WERI-Rb-1 (cell line): ENCODE results near the gene CPNE5.

ENCODE experiments used
- DNase-seq: peaks from one replicate; pipeline ENCODE4 v3.0.0-alpha.2; 2020
- H3K27ac ChIP-seq: fragments of 250-450 bp; sonication (Bioruptor Pico); 2 replicates; pipeline ENCODE4 v1.5.1; 2020; ENCODE audit warnings: mild to moderate bottlenecking, moderate library complexity
- H3K27me3 ChIP-seq: fragments of 250-450 bp; sonication (Bioruptor Pico); 2 replicates; pipeline ENCODE4 v1.5.1; 2021; ENCODE audit warnings: mild to moderate bottlenecking, low read depth, moderate library complexity; ENCODE audit not compliant: insufficient read depth, severe bottlenecking
- H3K36me3 ChIP-seq: fragments of 250-450 bp; sonication (Bioruptor Pico); 2 replicates; pipeline ENCODE4 v1.5.1; 2020; ENCODE audit warnings: mild to moderate bottlenecking, moderate library complexity
- H3K4me3 ChIP-seq: 2 replicates; pipeline ENCODE4 v1.5.1; 2011; ENCODE audit warnings: low read depth, mild to moderate bottlenecking, control low read depth, low read length
- H3K9me3 ChIP-seq: fragments of 250-450 bp; sonication (Bioruptor Pico); 2 replicates; pipeline ENCODE4 v1.5.1; 2021; ENCODE audit warnings: mild to moderate bottlenecking, moderate library complexity; ENCODE audit not compliant: severe bottlenecking
- TF ChIP-seq, protein P1 (sequence below): IDR thresholded peaks from 2 replicates; pipeline ENCODE4 v1.5.1; 2011; ENCODE audit warnings: low read depth, mild to moderate bottlenecking, control low read depth, inconsistent platforms, low read length

The CPNE5 gene

GRCh38 chr6:36829919-36830544, 9.2 kb downstream of the CPNE5 start:
- Histone ChIP-seq H3K9me3 (peaks cover 14% of the 10 kb centered on the region), H3K27me3 (no peaks in the 10 kb centered on the region), H3K36me3 (no peaks in the 10 kb centered on the region), H3K27ac (no peak overlapping the region), H3K4me3 (no peak overlapping the region)
- DNase-seq: no peak
- TF ChIP-seq, protein P1, sequence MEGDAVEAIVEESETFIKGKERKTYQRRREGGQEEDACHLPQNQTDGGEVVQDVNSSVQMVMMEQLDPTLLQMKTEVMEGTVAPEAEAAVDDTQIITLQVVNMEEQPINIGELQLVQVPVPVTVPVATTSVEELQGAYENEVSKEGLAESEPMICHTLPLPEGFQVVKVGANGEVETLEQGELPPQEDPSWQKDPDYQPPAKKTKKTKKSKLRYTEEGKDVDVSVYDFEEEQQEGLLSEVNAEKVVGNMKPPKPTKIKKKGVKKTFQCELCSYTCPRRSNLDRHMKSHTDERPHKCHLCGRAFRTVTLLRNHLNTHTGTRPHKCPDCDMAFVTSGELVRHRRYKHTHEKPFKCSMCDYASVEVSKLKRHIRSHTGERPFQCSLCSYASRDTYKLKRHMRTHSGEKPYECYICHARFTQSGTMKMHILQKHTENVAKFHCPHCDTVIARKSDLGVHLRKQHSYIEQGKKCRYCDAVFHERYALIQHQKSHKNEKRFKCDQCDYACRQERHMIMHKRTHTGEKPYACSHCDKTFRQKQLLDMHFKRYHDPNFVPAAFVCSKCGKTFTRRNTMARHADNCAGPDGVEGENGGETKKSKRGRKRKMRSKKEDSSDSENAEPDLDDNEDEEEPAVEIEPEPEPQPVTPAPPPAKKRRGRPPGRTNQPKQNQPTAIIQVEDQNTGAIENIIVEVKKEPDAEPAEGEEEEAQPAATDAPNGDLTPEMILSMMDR: no peak

- TF ChIP-seq, protein P1: no peak
- no peaks in the 10 kb centered on the region for H3K27me3 ChIP-seq
- H3K9me3 ChIP-seq: peaks cover 3% of the 10 kb centered on the region
- no peaks in the 10 kb centered on the region for H3K36me3 ChIP-seq
- no peak for DNase-seq
- H3K4me3 ChIP-seq: no peak overlapping the region
- no peak overlapping the region for H3K27ac ChIP-seq
Measured at GRCh38 chr6:36827261-36828079, 11.8 kb downstream of the CPNE5 start.

DNA sequence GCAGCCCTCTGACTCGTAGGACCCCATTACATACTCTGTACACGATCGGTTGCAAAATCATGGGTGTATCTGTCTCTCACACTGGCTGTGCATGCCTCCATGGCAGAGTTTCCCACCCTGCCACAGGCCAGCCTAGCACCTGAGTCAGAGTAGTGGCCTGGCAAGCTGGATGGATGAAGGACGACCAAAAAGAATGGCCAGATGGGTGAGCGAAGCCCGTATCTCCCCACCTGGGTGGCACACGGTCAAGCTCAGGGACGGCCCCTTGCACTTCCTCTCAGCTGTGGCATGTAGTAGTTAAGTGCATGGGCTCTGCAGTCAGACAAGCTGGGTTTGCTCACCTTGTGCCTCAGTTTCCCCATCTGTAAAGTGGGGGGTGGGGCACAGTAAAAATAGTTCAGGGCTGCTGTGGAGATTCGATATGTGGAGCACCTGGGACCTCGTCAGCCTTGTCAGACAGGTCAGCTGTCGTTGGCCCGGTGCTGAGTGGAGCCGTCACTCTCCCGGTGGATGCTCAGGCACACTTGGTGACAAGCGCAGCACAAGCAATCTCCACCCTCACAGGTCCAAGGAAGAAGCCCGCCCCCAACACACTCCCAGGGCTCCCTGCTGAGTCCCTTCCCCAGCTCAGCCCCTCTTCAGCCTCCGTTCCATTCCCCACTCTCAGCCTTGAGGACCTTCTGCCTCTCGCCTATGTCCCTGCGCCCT, 12.6 kb downstream of the CPNE5 start:
- Histone ChIP-seq H3K36me3 (no peaks in the 10 kb centered on the region), H3K4me3 (no peak overlapping the region), H3K27ac (no peak overlapping the region), H3K9me3 (no peaks in the 10 kb centered on the region), H3K27me3 (no peaks in the 10 kb centered on the region)
- DNase-seq: no peak
- TF ChIP-seq, protein P1: no peak

- DNase-seq: no peak
- no peaks in the 10 kb centered on the region for H3K27me3 ChIP-seq
- H3K36me3 ChIP-seq: no peaks in the 10 kb centered on the region
- TF ChIP-seq, protein P1: no peak
- H3K9me3 ChIP-seq: no peaks in the 10 kb centered on the region
- H3K27ac ChIP-seq: no peak overlapping the region
- no peak overlapping the region for H3K4me3 ChIP-seq
Measured at GRCh38 chr6:36825994-36826393, 13.2 kb downstream of the CPNE5 start.

DNA sequence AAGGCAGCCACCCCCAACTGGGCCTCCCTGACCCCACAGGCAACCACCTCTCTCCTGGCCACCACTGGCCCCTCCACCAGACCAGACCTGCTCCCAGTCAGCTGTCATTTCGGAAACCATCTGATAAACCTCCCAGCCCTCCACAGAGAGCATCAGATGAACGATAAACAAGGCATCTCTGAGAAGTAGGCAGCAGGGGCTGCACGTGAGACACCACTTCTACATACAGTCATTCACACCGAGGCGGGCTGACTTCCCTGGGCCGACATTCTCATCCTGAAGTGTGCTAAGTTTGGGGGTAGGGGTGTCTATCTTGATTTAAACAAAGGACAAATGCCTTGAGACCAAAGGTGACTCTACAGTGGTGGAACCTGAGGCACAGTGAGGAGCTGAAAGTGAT, 13.8 kb downstream of the CPNE5 start:
- Histone ChIP-seq H3K4me3 (no peak overlapping the region), H3K9me3 (no peaks in the 10 kb centered on the region)
- TF ChIP-seq, protein P1: no peak

More for the DNA sequence above, 13.8 kb downstream of the CPNE5 start:
- no peak overlapping the region for H3K27ac ChIP-seq
- DNase-seq: no peak
- no peaks in the 10 kb centered on the region for H3K36me3 ChIP-seq
- H3K27me3 ChIP-seq: no peaks in the 10 kb centered on the region
